H9 (cell line): Measurements from ENCODE around the gene MRC2. TPM values are rescaled to one million over a fixed set of nuclear protein-coding genes. Genes with fewer than 3 reads are reported as not detected.

ENCODE experiments used
- DNase-seq: peaks from one replicate; pipeline ENCODE4 v3.0.0-alpha.2; 2017
- H2AFZ ChIP-seq: one replicate; pipeline ENCODE4 v1.6.1; 2013; ENCODE audit warnings: mild to moderate bottlenecking, low read length, control low read depth, moderate library complexity
- H2AK5ac ChIP-seq: 2 replicates; pipeline ENCODE4 v1.6.1; 2013; ENCODE audit warnings: low read length, control low read depth, mixed read lengths; ENCODE audit not compliant: insufficient read length
- H2BK120ac ChIP-seq: one replicate; pipeline ENCODE4 v1.6.1; 2013; ENCODE audit warnings: low read depth, mild to moderate bottlenecking, low read length, control low read depth, inconsistent platforms; ENCODE audit not compliant: poor library complexity, severe bottlenecking
- H2BK12ac ChIP-seq: 2 replicates; pipeline ENCODE4 v1.6.1; 2013; ENCODE audit warnings: low read length, control low read depth, mixed read lengths, low read depth; ENCODE audit not compliant: insufficient read length
- H2BK15ac ChIP-seq: 2 replicates; pipeline ENCODE4 v1.6.1; 2013; ENCODE audit warnings: low read depth, low read length, control low read depth
- H2BK20ac ChIP-seq: one replicate; pipeline ENCODE4 v1.6.1; 2013; ENCODE audit warnings: low read depth, mild to moderate bottlenecking, low read length, control low read depth, inconsistent platforms; ENCODE audit not compliant: poor library complexity, severe bottlenecking
- H2BK5ac ChIP-seq: 2 replicates; pipeline ENCODE4 v1.6.1; 2013; ENCODE audit warnings: low read length, control low read depth, mixed read lengths; ENCODE audit not compliant: insufficient read length
- H3K14ac ChIP-seq: 2 replicates; pipeline ENCODE4 v1.6.1; 2013; ENCODE audit warnings: low read length, control low read depth; ENCODE audit not compliant: insufficient read depth
- H3K18ac ChIP-seq: 2 replicates; pipeline ENCODE4 v1.6.1; 2013; ENCODE audit warnings: low read depth, mild to moderate bottlenecking, mixed read lengths, low read length, control low read depth; ENCODE audit not compliant: insufficient read length
- H3K23ac ChIP-seq: 2 replicates; pipeline ENCODE4 v1.6.1; 2013; ENCODE audit warnings: low read length, control low read depth, mixed read lengths, low read depth; ENCODE audit not compliant: insufficient read length
- H3K23me2 ChIP-seq: 2 replicates; pipeline ENCODE4 v1.6.1; 2013; ENCODE audit warnings: low read depth, mild to moderate bottlenecking, mixed read lengths, low read length, control low read depth; ENCODE audit not compliant: insufficient read length, poor library complexity, severe bottlenecking
- H3K27ac ChIP-seq: 2 replicates; pipeline ENCODE4 v1.5.1; 2013; ENCODE audit warnings: low read length, control low read depth, mixed read lengths, low read depth; ENCODE audit not compliant: insufficient read length
- H3K27me3 ChIP-seq: 2 replicates; pipeline ENCODE4 v1.6.1; 2013; ENCODE audit warnings: low read length, control low read depth, inconsistent platforms; ENCODE audit not compliant: insufficient read depth
- H3K4ac ChIP-seq: 2 replicates; pipeline ENCODE4 v1.6.1; 2013; ENCODE audit warnings: low read depth, mild to moderate bottlenecking, control low read depth, inconsistent platforms, low read length, moderate library complexity
- H3K4me1 ChIP-seq: 2 replicates; pipeline ENCODE4 v1.6.1; 2013; ENCODE audit warnings: low read length, control low read depth, inconsistent platforms; ENCODE audit not compliant: insufficient read depth
- H3K4me2 ChIP-seq: 2 replicates; pipeline ENCODE4 v1.6.1; 2013; ENCODE audit warnings: low read length, control low read depth, mixed read lengths; ENCODE audit not compliant: insufficient read length, insufficient read depth
- H3K56ac ChIP-seq: 2 replicates; pipeline ENCODE4 v1.6.1; 2013; ENCODE audit warnings: low read depth, mild to moderate bottlenecking, mixed read lengths, low read length, control low read depth; ENCODE audit not compliant: insufficient read length
- H3K79me1 ChIP-seq: 2 replicates; pipeline ENCODE4 v1.6.1; 2013; ENCODE audit warnings: low read depth, mild to moderate bottlenecking, moderate library complexity, low read length, control low read depth, inconsistent platforms; ENCODE audit not compliant: insufficient read depth, poor library complexity, severe bottlenecking
- H3K79me2 ChIP-seq: 2 replicates; pipeline ENCODE4 v1.6.1; 2013; ENCODE audit warnings: low read length, control low read depth, inconsistent platforms; ENCODE audit not compliant: insufficient read depth
- H3K9ac ChIP-seq: 2 replicates; pipeline ENCODE4 v1.6.1; 2013; ENCODE audit warnings: low read length, control low read depth, mixed read lengths; ENCODE audit not compliant: insufficient read length; ENCODE audit errors: extremely low read depth
- H3K9me3 ChIP-seq: one replicate; pipeline ENCODE4 v1.6.1; 2013; ENCODE audit warnings: low read depth, low read length, inconsistent platforms; ENCODE audit not compliant: control insufficient read depth
- H3T11ph ChIP-seq: one replicate; pipeline ENCODE4 v1.6.1; 2013; ENCODE audit warnings: mild to moderate bottlenecking, low read length, control low read depth, inconsistent platforms
- H4K20me1 ChIP-seq: one replicate; pipeline ENCODE4 v1.6.1; 2013; ENCODE audit not compliant: control insufficient read depth, insufficient read length, insufficient read depth
- H4K5ac ChIP-seq: 2 replicates; pipeline ENCODE4 v1.6.1; 2013; ENCODE audit warnings: low read depth, mild to moderate bottlenecking, mixed read lengths, low read length, control low read depth; ENCODE audit not compliant: insufficient read length
- H4K8ac ChIP-seq: replicated peaks from 2 replicates; pipeline ENCODE4 v1.6.1; 2013; ENCODE audit warnings: low read length, control low read depth, mixed read lengths, low read depth; ENCODE audit not compliant: insufficient read length
- H4K91ac ChIP-seq: 2 replicates; pipeline ENCODE4 v1.6.1; 2013; ENCODE audit warnings: low read depth, mild to moderate bottlenecking, moderate library complexity, mixed read lengths, low read length, control low read depth; ENCODE audit not compliant: insufficient read length
- H3K27ac Mint-ChIP-seq, 3 experiments: 2 replicates in 2 of 3; 3 replicates in 1 of 3; pipeline ENCODE4 v1.8.0; 2020 to 2021; ENCODE audit warnings: mixed read lengths in 3 of 3, mild to moderate bottlenecking in 1 of 3, moderate library complexity in 1 of 3
- H3K27me3 Mint-ChIP-seq: 2 replicates; pipeline ENCODE4 v1.8.0; 2021; ENCODE audit warnings: low read depth, mild to moderate bottlenecking, moderate library complexity, mixed read lengths
- H3K36me3 Mint-ChIP-seq, 3 experiments: 2 replicates in 2 of 3; 3 replicates in 1 of 3; pipeline ENCODE4 v1.8.0; 2020 to 2021; ENCODE audit warnings: low read depth in 3 of 3, mixed read lengths in 3 of 3; ENCODE audit not compliant: insufficient read depth in 1 of 3
- H3K4me1 Mint-ChIP-seq, 2 experiments: 2 replicates each; pipeline ENCODE4 v1.8.0; 2020; ENCODE audit warnings: mixed read lengths in 2 of 2
- H3K4me3 Mint-ChIP-seq, 2 experiments: 2 replicates in 1 of 2; 3 replicates in 1 of 2; pipeline ENCODE4 v1.8.0; 2020 to 2021; ENCODE audit warnings: mild to moderate bottlenecking in 2 of 2, mixed read lengths in 2 of 2, moderate library complexity in 1 of 2
- H3K9me3 Mint-ChIP-seq, 2 experiments: 2 replicates in 1 of 2; 3 replicates in 1 of 2; pipeline ENCODE4 v1.8.0; 2020; ENCODE audit warnings: mild to moderate bottlenecking in 2 of 2, mixed read lengths in 2 of 2, moderate library complexity in 1 of 2
- WGBS: extraction: QIAGEN DNeasy Blood & Tissue Kit; methylation state at CpG from one replicate; pipeline ENCODE4 v1.1.7; 2013; ENCODE audit warnings: missing lambda C conversion rate, low lambda C conversion rate, mixed read lengths; ENCODE audit not compliant: insufficient read length; ENCODE audit errors: extremely low coverage; 5-methylcytosine and 5-hydroxymethylcytosine counted together
- total RNA-seq: library from RNA; stranded (reverse); gene quantifications from 2 replicates; pipeline ENCODE4 v1.2.1, GENCODE V29; 2021
- TF ChIP-seq, protein P1 (sequence below): fragments of 200-600 bp; sonication (generic); conservative IDR thresholded peaks from 3 replicates; pipeline ENCODE4 v1.8.0; 2021; ENCODE audit warnings: antibody characterized with exemption, mild to moderate bottlenecking

Gene MRC2
- total RNA-seq, 1 experiment from 2014 or later = 18.7 TPM

- no peak overlapping the region for H2BK5ac ChIP-seq
- Mint-ChIP-seq H3K4me3 (no peak overlapping the region), H3K9me3 (no peaks in the 10 kb centered on the region), H3K4me1 (peaks cover 5 to 19% of the 10 kb centered on the region in 2 experiments; a peak in 3 of 4 replicates), H3K27me3 (no peaks in the 10 kb centered on the region), H3K36me3 (0 out of 7 replicates have a peak, but pooled peaks cover 0 to 7% (median 1%) of the 10 kb centered on the region in 3 experiments), H3K27ac (peak overlapping the region in 2 of 3 experiments; percentile 23 to 85; a peak in 2 of 7 replicates)
- no peaks in the 10 kb centered on the region for H3K23me2 ChIP-seq
- WGBS = no CpG with 5 or more reads among the region's 24 CpGs
- H2BK12ac ChIP-seq = no peak overlapping the region
- TF ChIP-seq, protein P1, sequence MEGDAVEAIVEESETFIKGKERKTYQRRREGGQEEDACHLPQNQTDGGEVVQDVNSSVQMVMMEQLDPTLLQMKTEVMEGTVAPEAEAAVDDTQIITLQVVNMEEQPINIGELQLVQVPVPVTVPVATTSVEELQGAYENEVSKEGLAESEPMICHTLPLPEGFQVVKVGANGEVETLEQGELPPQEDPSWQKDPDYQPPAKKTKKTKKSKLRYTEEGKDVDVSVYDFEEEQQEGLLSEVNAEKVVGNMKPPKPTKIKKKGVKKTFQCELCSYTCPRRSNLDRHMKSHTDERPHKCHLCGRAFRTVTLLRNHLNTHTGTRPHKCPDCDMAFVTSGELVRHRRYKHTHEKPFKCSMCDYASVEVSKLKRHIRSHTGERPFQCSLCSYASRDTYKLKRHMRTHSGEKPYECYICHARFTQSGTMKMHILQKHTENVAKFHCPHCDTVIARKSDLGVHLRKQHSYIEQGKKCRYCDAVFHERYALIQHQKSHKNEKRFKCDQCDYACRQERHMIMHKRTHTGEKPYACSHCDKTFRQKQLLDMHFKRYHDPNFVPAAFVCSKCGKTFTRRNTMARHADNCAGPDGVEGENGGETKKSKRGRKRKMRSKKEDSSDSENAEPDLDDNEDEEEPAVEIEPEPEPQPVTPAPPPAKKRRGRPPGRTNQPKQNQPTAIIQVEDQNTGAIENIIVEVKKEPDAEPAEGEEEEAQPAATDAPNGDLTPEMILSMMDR = no peak
- no peak overlapping the region for H2BK15ac ChIP-seq
- H2AK5ac ChIP-seq = no peak overlapping the region
- H3K23ac ChIP-seq = no peak overlapping the region
- H3K4me2 ChIP-seq = no peak overlapping the region
- H3K27ac ChIP-seq = no peak overlapping the region
- DNase-seq = peak; percentile 96
- no peak overlapping the region for H3K9ac ChIP-seq
- no peak overlapping the region for H2AFZ ChIP-seq
- no peak overlapping the region for H2BK120ac ChIP-seq
- no peak overlapping the region for H4K8ac ChIP-seq
- H4K5ac ChIP-seq = no peak overlapping the region
- H3K14ac ChIP-seq = no peak overlapping the region
- H3K79me2 ChIP-seq = no peaks in the 10 kb centered on the region
- H3K79me1 ChIP-seq = no peaks in the 10 kb centered on the region
- H3K9me3 ChIP-seq = no peaks in the 10 kb centered on the region
- no peaks in the 10 kb centered on the region for H4K20me1 ChIP-seq
- H3K4ac ChIP-seq = no peak overlapping the region
- no peaks in the 10 kb centered on the region for H3K4me1 ChIP-seq
- no peak overlapping the region for H3K56ac ChIP-seq
- H2BK20ac ChIP-seq = no peak overlapping the region
- H3T11ph ChIP-seq = no peak overlapping the region
- H3K27me3 ChIP-seq = no peaks in the 10 kb centered on the region
- H4K91ac ChIP-seq = no peak overlapping the region
- no peak overlapping the region for H3K18ac ChIP-seq
Measured at GRCh38 chr17:62670202-62670821, 42.8 kb downstream of the MRC2 start.
